ENCODE results near the gene AKAP6. TPM values are rescaled to one million over a fixed set of nuclear protein-coding genes. Genes with fewer than 3 reads are reported as not detected.

Gene AKAP6
- total RNA-seq, 1 experiment from 2014 or later: 1.1 TPM

- Histone ChIP-seq H2BK15ac (ENCODE audit: low read depth, low read length) (no peak overlapping the region), H2AK5ac (ENCODE audit: insufficient read length, low read length) (no peak overlapping the region), H2BK120ac (ENCODE audit: low read depth, low read length, poor library complexity, severe bottlenecking) (no peak overlapping the region), H3K23me2 (ENCODE audit: insufficient read length, low read depth, low read length, poor library complexity, severe bottlenecking) (no peaks in the 10 kb centered on the region), H3K9ac (ENCODE audit: extremely low read depth, insufficient read length, low read length) (no peak overlapping the region), H2BK20ac (ENCODE audit: low read depth, low read length, poor library complexity, severe bottlenecking) (no peak overlapping the region), H3K79me1 (ENCODE audit: insufficient read depth, low read depth, low read length, poor library complexity, severe bottlenecking) (no peaks in the 10 kb centered on the region), H4K20me1 (ENCODE audit: control insufficient read depth, insufficient read depth, insufficient read length) (no peaks in the 10 kb centered on the region), H3K4ac (ENCODE audit: low read depth, low read length) (no peak overlapping the region), H3K4me2 (ENCODE audit: insufficient read depth, insufficient read length, low read length) (no peak overlapping the region), H3K56ac (ENCODE audit: insufficient read length, low read depth, low read length) (no peak overlapping the region), H3K9me3 (ENCODE audit: control insufficient read depth, low read depth, low read length) (no peaks in the 10 kb centered on the region), H3K18ac (ENCODE audit: insufficient read length, low read depth, low read length) (no peak overlapping the region), H3T11ph (ENCODE audit: low read length) (no peak overlapping the region), H3K23ac (ENCODE audit: insufficient read length, low read depth, low read length) (no peak overlapping the region), H4K91ac (ENCODE audit: insufficient read length, low read depth, low read length) (no peak overlapping the region), H3K27me3 (ENCODE audit: insufficient read depth, low read length) (no peaks in the 10 kb centered on the region), H2AFZ (ENCODE audit: low read length) (no peak overlapping the region), H4K5ac (ENCODE audit: insufficient read length, low read depth, low read length) (no peak overlapping the region), H3K27ac (ENCODE audit: insufficient read length, low read depth, low read length) (no peak overlapping the region), H2BK12ac (ENCODE audit: insufficient read length, low read depth, low read length) (no peak overlapping the region), H4K8ac (replicated peaks; ENCODE audit: insufficient read length, low read depth, low read length) (no peak overlapping the region), H3K79me2 (ENCODE audit: insufficient read depth, low read length) (no peaks in the 10 kb centered on the region), H3K14ac (ENCODE audit: insufficient read depth, low read length) (no peak overlapping the region), H2BK5ac (ENCODE audit: insufficient read length, low read length) (no peak overlapping the region), H3K4me1 (ENCODE audit: insufficient read depth, low read length) (no peaks in the 10 kb centered on the region)
- Mint-ChIP-seq H3K36me3 (ENCODE audit: insufficient read depth in 1 of 3, low read depth in 3 of 3) (no peaks in the 10 kb centered on the region; a peak in 1 of 7 replicates), H3K9me3 (peaks cover 0 to 3% of the 10 kb centered on the region in 2 experiments; a peak in 1 of 5 replicates), H3K27me3 (ENCODE audit: low read depth) (no peaks in the 10 kb centered on the region; the same call in 1 of the 2 replicates), H3K4me1 (peaks cover 5 to 13% of the 10 kb centered on the region in 2 experiments), H3K27ac (no peak overlapping the region), H3K4me3 (no peak overlapping the region)
- DNase-seq: no peak
- no CpG with 5 or more reads among the region's 4 CpGs for WGBS (ENCODE audit: extremely low coverage, insufficient read length, low lambda C conversion rate)
- TF ChIP-seq, protein P1, sequence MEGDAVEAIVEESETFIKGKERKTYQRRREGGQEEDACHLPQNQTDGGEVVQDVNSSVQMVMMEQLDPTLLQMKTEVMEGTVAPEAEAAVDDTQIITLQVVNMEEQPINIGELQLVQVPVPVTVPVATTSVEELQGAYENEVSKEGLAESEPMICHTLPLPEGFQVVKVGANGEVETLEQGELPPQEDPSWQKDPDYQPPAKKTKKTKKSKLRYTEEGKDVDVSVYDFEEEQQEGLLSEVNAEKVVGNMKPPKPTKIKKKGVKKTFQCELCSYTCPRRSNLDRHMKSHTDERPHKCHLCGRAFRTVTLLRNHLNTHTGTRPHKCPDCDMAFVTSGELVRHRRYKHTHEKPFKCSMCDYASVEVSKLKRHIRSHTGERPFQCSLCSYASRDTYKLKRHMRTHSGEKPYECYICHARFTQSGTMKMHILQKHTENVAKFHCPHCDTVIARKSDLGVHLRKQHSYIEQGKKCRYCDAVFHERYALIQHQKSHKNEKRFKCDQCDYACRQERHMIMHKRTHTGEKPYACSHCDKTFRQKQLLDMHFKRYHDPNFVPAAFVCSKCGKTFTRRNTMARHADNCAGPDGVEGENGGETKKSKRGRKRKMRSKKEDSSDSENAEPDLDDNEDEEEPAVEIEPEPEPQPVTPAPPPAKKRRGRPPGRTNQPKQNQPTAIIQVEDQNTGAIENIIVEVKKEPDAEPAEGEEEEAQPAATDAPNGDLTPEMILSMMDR (conservative IDR thresholded peaks at IDR 0.05): no peak
Observed at GRCh38 chr14:32330351-32331111, 1.4 kb downstream of the AKAP6 start.

Measured in H9 (cell line).